GM18951 (cell line): Measurements from ENCODE around the gene ZNF747.
A peak's percentile ranks its signal among the peaks of the same experiment; 100 is the strongest.

Experiments used
- POLR2A ChIP-seq: IDR thresholded peaks from 4 replicates; pipeline ENCODE4 v1.6.1; 2011; ENCODE audit warnings: mild to moderate bottlenecking; ENCODE audit not compliant: insufficient read length, insufficient read depth; ENCODE audit errors: extremely low read depth
- in situ Hi-C: fragments of 300-500 bp; cut with MboI; formaldehyde crosslinking; loops from one replicate; pipeline ENCODE4 v1.12.0; 2022; ENCODE audit warnings: low sequenced_read_pairs, mixed read lengths, inconsistent platforms; ENCODE audit not compliant: unreplicated experiment

The ZNF747 gene

GRCh38 chr16:30565984-30566383, 31.3 kb upstream of the ZNF747 start:
- TF ChIP-seq POLR2A, result no peak
- in situ Hi-C loops, result no loop called here

- no peak for TF ChIP-seq POLR2A
- in situ Hi-C loops, result no loop called here
These were observed 30.9 kb upstream of the ZNF747 start for GRCh38 chr16:30565526-30565925.

GRCh38 chr16:30562021-30562420, 27.4 kb upstream of the ZNF747 start:
- in situ Hi-C loops, result no loop called here
- no peak for TF ChIP-seq POLR2A

- in situ Hi-C loops, result no loop called here
- no peak for TF ChIP-seq POLR2A
These were observed 26.6 kb upstream of the ZNF747 start for GRCh38 chr16:30561089-30561816.

GRCh38 chr16:30559690-30560089, 25.0 kb upstream of the ZNF747 start:
- TF ChIP-seq POLR2A, result no peak

GRCh38 chr16:30558789-30559377, 24.2 kb upstream of the ZNF747 start:
- no peak for TF ChIP-seq POLR2A
- in situ Hi-C loops, result no loop called here

More at GRCh38 chr16:30559690-30560089, 25.0 kb upstream of the ZNF747 start:
- in situ Hi-C loops, result no loop called here

- peak; percentile 63 for TF ChIP-seq POLR2A
- in situ Hi-C loops, result no loop called here
These were observed 23.5 kb upstream of the ZNF747 start, which contains the start of gene ZNF764 for GRCh38 chr16:30557957-30558788. TSS of gene ZNF764 (minus strand) at chr16:30558374. CDS start at chr16:30558182, 192 bp downstream.

- in situ Hi-C loops, result no loop called here
- TF ChIP-seq POLR2A, result no peak
These were observed 23.0 kb upstream of the ZNF747 start for GRCh38 chr16:30557707-30557956.

GRCh38 chr16:30556125-30556473, 21.4 kb upstream of the ZNF747 start:
- in situ Hi-C loops, result no loop called here
- no peak for TF ChIP-seq POLR2A

- TF ChIP-seq POLR2A, result no peak
- in situ Hi-C loops, result no loop called here
These were observed 20.9 kb upstream of the ZNF747 start for GRCh38 chr16:30555315-30556124.

- in situ Hi-C loops, result no loop called here
These were observed 20.1 kb upstream of the ZNF747 start for GRCh38 chr16:30554557-30555314.

GRCh38 chr16:30553393-30553899, 18.8 kb upstream of the ZNF747 start:
- in situ Hi-C loops, result no loop called here
- no peak for TF ChIP-seq POLR2A

More at GRCh38 chr16:30554557-30555314, 20.1 kb upstream of the ZNF747 start:
- TF ChIP-seq POLR2A, result no peak
